Measurements from ENCODE around the gene RNF168.

The RNF168 gene

GRCh38 chr3:196432137-196432879 is 71.3 kb downstream of the RNF168 start, which contains the start of gene UBXN7 (continued):
- TF ChIP-seq ZNF274 (IDR thresholded peaks at IDR 0.05; ENCODE audit: low read length) (no peak), ZNF274 (tag by site-specific recombination; IDR thresholded peaks at IDR 0.05; ENCODE audit: borderline replicate concordance) (no peak), ZBTB7A (tag by site-specific recombination; IDR thresholded peaks at IDR 0.05; ENCODE audit: low read depth) (peak; percentile 58; the same call in 1 of the 2 replicates), ZNF837 (tag by site-specific recombination; IDR thresholded peaks at IDR 0.05) (no peak), ZNF280D (tag by site-specific recombination; IDR thresholded peaks at IDR 0.05) (no peak), ZNF350 (tag by site-specific recombination; IDR thresholded peaks at IDR 0.05) (no peak), ZNF654 (tag by site-specific recombination; IDR thresholded peaks at IDR 0.05; ENCODE audit: low read depth) (no peak), GLI4 (tag by site-specific recombination; IDR thresholded peaks at IDR 0.05) (peak; percentile 45; the same call in 1 of the 2 replicates), ZBTB49 (tag by site-specific recombination; IDR thresholded peaks at IDR 0.05; ENCODE audit: low read depth) (no peak), TSHZ1 (tag by site-specific recombination; IDR thresholded peaks at IDR 0.05; ENCODE audit: borderline replicate concordance) (no peak), ZNF2 (tag by site-specific recombination; IDR thresholded peaks at IDR 0.05) (peak; percentile 51; the same call in 1 of the 2 replicates)

GRCh38 chr3:196431181-196432136 is 72.1 kb downstream of the RNF168 start:
- POLR2A ChIA-PET, result interaction anchor here (1.0 to 1.3 kb wide), 4 partner anchors 8 to 24 kb away, joined by 3 to 6 read pairs (median 4); no protein-coding TSS in a partner anchor
- TF ChIP-seq ZNF19 (tag by site-specific recombination; IDR thresholded peaks at IDR 0.05; ENCODE audit: low read depth), result no peak
- TF ChIP-seq ZBTB48 (tag by site-specific recombination; IDR thresholded peaks at IDR 0.05), result peak; percentile 97
- TF ChIP-seq ZNF792 (tag by site-specific recombination; IDR thresholded peaks at IDR 0.05), result no peak
- TF ChIP-seq HIC1 (tag by site-specific recombination; IDR thresholded peaks at IDR 0.05), result no peak
- peak; percentile 65 for TF ChIP-seq KLF9 (tag by site-specific recombination; IDR thresholded peaks at IDR 0.05; ENCODE audit: low read depth)
- TF ChIP-seq ZNF654 (tag by site-specific recombination; IDR thresholded peaks at IDR 0.05; ENCODE audit: low read depth), result no peak
- no peak for TF ChIP-seq KLF10 (tag by site-specific recombination; IDR thresholded peaks at IDR 0.05)
- TF ChIP-seq ZNF610 (tag by site-specific recombination; IDR thresholded peaks at IDR 0.05; ENCODE audit: borderline replicate concordance), result 0 out of 2 replicates have a peak, but pooled peaks have one; percentile 22
- TF ChIP-seq ZIC2 (tag by site-specific recombination; IDR thresholded peaks at IDR 0.05), result peak; percentile 34
- TF ChIP-seq SP7 (tag by site-specific recombination; IDR thresholded peaks at IDR 0.05), result 0 out of 2 replicates have a peak, but pooled peaks have one; percentile 18
- peak; percentile 83 for TF ChIP-seq YY1 (tag by site-specific recombination; IDR thresholded peaks at IDR 0.05)
- TF ChIP-seq ZNF624 (tag by site-specific recombination; IDR thresholded peaks at IDR 0.05), result no peak

More at GRCh38 chr3:196431181-196432136, 72.1 kb downstream of the RNF168 start:
- Histone ChIP-seq H3K27ac (ENCODE audit: extremely low read depth, low read depth, low read length) (peak overlapping the region; percentile 85), H3K36me3 (ENCODE audit: control insufficient read depth in 2 of 2, insufficient read depth in 1 of 2, low read length in 2 of 2) (peaks cover 3 to 13% of the 10 kb centered on the region in 2 experiments; a peak in 2 of 3 replicates), H3K4me1 (ENCODE audit: control insufficient read depth, insufficient read depth, low read length) (no peaks in the 10 kb centered on the region; the same call in 1 of the 2 replicates), H3K4me3 (ENCODE audit: low read depth, low read length) (peak overlapping the region; percentile 99), H3K9me3 (ENCODE audit: control insufficient read depth, insufficient read depth, low read depth, low read length) (no peaks in the 10 kb centered on the region)
- CTCF ChIA-PET, result no interaction called here

Data from HEK293 (cell line).